Measurements from ENCODE around the gene POLQ.

Gene POLQ

DNA sequence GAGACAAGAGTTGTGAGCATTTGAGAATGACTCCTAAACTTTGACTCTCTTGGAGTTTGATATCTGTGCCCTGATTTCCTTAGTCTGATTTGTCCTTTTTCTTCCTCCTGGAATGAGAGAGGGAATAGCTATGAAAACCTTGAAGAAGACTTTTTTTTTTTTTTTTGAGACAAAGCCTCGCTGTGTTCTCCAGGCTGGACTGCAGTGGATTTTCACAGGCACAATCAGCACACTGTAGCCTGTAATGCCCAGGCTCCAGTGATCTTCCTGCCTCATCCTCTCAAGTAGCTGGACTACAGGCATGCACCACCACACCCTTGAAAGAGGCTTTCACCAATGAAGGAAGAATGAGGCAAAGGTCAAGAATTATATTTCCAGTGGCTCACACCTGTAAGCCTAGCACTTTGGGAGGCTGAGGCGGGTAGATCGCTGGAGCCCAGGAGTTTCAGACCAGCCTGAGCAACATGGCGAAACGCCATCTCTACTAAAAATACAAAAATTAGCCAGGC is 11.7 kb upstream of the POLQ start:
- DNase-seq (ENCODE audit: low read depth, low spot score) = no peak
- H3K4me3 ChIP-seq (ENCODE audit: low read length) = no peak overlapping the region
- no CpG with 5 or more reads among the region's 5 CpGs for WGBS (ENCODE audit: insufficient coverage, insufficient read length)
- no peak overlapping the region for H3K27ac ChIP-seq (ENCODE audit: low read length)
- H3K4me1 ChIP-seq (ENCODE audit: control insufficient read depth, insufficient read depth, low read length) = no peaks in the 10 kb centered on the region
- no peaks in the 10 kb centered on the region for H3K27me3 ChIP-seq (ENCODE audit: control insufficient read depth, insufficient read depth, low read length)
- H3K36me3 ChIP-seq (ENCODE audit: control insufficient read depth, insufficient read depth, low read length) = no peaks in the 10 kb centered on the region
- H3K9me3 ChIP-seq (ENCODE audit: control insufficient read depth, insufficient read depth, low read length) = no peaks in the 10 kb centered on the region

DNA sequence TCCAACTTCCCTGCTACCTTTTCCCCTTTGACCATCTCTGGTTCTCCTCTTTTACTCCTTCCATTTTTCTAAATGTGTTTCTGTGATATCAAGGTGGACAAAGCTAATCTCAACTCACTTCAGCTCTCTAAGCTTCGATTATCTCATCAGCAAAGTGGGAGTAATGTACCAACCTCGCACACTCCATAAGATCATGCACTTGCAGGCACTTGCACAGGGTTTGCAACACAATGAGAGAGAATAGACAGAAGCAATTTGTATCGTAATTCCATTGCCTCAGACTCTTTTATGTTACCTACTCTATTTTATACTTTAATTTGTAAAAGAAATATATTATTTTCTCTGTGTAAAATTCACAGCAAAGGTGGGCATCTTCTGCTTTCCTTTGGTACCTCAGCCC is 7.0 kb upstream of the POLQ start:
- Histone ChIP-seq H3K27ac (ENCODE audit: low read length) (no peak overlapping the region), H3K9me3 (ENCODE audit: control insufficient read depth, insufficient read depth, low read length) (no peaks in the 10 kb centered on the region), H3K27me3 (ENCODE audit: control insufficient read depth, insufficient read depth, low read length) (no peaks in the 10 kb centered on the region), H3K36me3 (ENCODE audit: control insufficient read depth, insufficient read depth, low read length) (no peaks in the 10 kb centered on the region), H3K4me3 (ENCODE audit: low read length) (no peak overlapping the region), H3K4me1 (ENCODE audit: control insufficient read depth, insufficient read depth, low read length) (no peaks in the 10 kb centered on the region)
- no CpG with 5 or more reads among the region's 3 CpGs for WGBS (ENCODE audit: insufficient coverage, insufficient read length)
- DNase-seq (ENCODE audit: low read depth, low spot score) = no peak

DNA sequence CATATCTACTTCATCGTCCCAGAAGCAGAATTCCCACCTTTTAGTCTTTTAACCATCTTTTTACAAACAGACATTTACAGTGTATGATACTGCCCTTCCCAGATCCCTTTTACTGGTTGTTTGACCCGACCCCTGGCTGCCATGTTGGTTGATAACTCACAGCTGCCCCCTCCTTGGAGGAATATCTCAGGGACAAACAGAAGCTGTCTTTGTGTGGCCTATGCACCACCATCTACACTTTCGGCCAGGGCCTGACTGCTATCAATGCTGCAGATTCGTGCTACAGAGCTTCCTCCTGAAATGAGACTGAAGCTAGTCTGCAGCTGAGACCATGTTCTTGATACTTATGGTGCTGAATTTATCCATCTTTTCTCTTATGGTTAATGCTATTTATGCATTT is 6.6 kb upstream of the POLQ start:
- Histone ChIP-seq H3K27ac (ENCODE audit: low read length) (no peak overlapping the region), H3K4me1 (ENCODE audit: control insufficient read depth, insufficient read depth, low read length) (no peaks in the 10 kb centered on the region), H3K27me3 (ENCODE audit: control insufficient read depth, insufficient read depth, low read length) (no peaks in the 10 kb centered on the region), H3K36me3 (ENCODE audit: control insufficient read depth, insufficient read depth, low read length) (no peaks in the 10 kb centered on the region), H3K9me3 (ENCODE audit: control insufficient read depth, insufficient read depth, low read length) (no peaks in the 10 kb centered on the region), H3K4me3 (ENCODE audit: low read length) (no peak overlapping the region)
- DNase-seq (ENCODE audit: low read depth, low spot score) = no peak
- no CpG with 5 or more reads among the region's 4 CpGs for WGBS (ENCODE audit: insufficient coverage, insufficient read length)

DNA sequence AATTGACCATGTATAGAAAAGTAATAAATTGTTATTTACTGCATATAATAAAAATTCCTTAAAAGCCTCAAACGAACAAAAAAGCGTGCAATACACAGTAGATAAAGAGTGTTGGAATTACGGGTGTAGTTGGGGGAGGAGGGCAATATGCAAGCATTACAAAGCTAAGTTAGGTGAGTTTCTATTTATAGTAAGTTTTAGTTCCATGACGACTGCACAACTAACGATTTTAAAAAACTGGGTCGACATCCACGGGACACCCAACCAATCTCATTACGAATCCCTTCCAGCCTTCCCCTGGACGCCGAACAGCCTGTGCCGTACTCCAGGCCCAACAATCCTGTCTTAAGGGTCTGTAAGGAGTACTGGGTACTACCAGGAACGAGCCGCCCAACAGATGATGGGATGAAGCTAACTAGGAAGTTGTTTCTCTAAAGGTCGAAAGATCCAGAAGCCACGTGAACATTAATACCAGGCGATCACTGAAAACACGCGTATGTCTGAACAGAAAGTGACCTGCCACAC is 677 bp downstream of the POLQ start:
- no peaks in the 10 kb centered on the region for H3K9me3 ChIP-seq (ENCODE audit: control insufficient read depth, insufficient read depth, low read length)
- H3K4me1 ChIP-seq (ENCODE audit: control insufficient read depth, insufficient read depth, low read length) = no peaks in the 10 kb centered on the region
- no peak overlapping the region for H3K27ac ChIP-seq (ENCODE audit: low read length)
- no peaks in the 10 kb centered on the region for H3K27me3 ChIP-seq (ENCODE audit: control insufficient read depth, insufficient read depth, low read length)
- peaks cover 3% of the 10 kb centered on the region; the same call in 1 of the 2 replicates for H3K36me3 ChIP-seq (ENCODE audit: control insufficient read depth, insufficient read depth, low read length)
- no CpG with 5 or more reads among the region's 18 CpGs for WGBS (ENCODE audit: insufficient coverage, insufficient read length)
- no peak for DNase-seq (ENCODE audit: low read depth, low spot score)
- peak overlapping the region; percentile 97 for H3K4me3 ChIP-seq (ENCODE audit: low read length)

DNA sequence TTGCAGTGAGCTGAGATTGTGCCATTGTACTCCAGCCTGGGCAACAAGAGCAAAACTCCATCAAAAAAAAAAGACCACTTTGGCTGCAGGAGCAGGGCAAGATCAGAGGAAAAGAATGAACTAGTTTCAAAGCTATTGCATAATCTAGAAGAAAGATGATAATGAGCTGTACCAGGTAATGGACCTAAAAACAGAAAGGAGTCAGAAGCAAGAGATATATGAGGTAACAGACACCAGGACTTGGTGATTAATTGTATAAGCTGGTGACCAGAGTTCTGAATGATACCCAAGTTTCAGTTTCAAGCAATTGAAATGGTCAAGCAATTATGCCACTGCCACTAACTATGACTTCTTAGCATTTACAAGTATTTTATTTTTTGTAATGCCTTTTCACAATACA is 2.9 kb downstream of the POLQ start:
- peaks cover 8% of the 10 kb centered on the region; the same call in 1 of the 2 replicates for H3K36me3 ChIP-seq (ENCODE audit: control insufficient read depth, insufficient read depth, low read length)
- H3K4me1 ChIP-seq (ENCODE audit: control insufficient read depth, insufficient read depth, low read length) = no peaks in the 10 kb centered on the region
- H3K4me3 ChIP-seq (ENCODE audit: low read length) = no peak overlapping the region
- H3K9me3 ChIP-seq (ENCODE audit: control insufficient read depth, insufficient read depth, low read length) = no peaks in the 10 kb centered on the region
- no peaks in the 10 kb centered on the region for H3K27me3 ChIP-seq (ENCODE audit: control insufficient read depth, insufficient read depth, low read length)
- H3K27ac ChIP-seq (ENCODE audit: low read length) = no peak overlapping the region
- no peak for DNase-seq (ENCODE audit: low read depth, low spot score)

DNA sequence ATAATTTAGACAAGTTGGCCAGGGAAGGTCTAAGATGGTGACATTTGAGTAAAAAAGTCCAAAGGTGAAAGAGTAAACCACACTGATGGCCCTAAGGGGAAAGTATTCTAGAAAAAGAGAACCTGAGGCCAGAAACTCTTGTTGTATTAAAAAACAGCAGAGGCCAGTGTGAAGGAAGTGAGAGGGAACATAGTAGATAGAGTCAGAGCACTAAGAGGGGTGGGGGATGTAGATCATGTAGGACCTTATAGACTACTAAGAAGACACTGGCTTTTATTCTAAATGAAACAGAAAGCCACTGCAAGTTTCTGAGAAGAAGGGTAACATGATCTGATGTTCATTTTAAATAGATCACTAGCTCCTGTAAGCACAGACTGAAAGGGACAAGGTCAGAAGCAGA is 14.5 kb downstream of the POLQ start:
- Histone ChIP-seq H3K4me1 (ENCODE audit: control insufficient read depth, insufficient read depth, low read length) (no peaks in the 10 kb centered on the region), H3K27ac (ENCODE audit: low read length) (no peak overlapping the region), H3K36me3 (ENCODE audit: control insufficient read depth, insufficient read depth, low read length) (no peaks in the 10 kb centered on the region; the same call in 1 of the 2 replicates), H3K4me3 (ENCODE audit: low read length) (no peak overlapping the region), H3K9me3 (ENCODE audit: control insufficient read depth, insufficient read depth, low read length) (no peaks in the 10 kb centered on the region), H3K27me3 (ENCODE audit: control insufficient read depth, insufficient read depth, low read length) (no peaks in the 10 kb centered on the region)
- DNase-seq (ENCODE audit: low read depth, low spot score) = no peak

DNA sequence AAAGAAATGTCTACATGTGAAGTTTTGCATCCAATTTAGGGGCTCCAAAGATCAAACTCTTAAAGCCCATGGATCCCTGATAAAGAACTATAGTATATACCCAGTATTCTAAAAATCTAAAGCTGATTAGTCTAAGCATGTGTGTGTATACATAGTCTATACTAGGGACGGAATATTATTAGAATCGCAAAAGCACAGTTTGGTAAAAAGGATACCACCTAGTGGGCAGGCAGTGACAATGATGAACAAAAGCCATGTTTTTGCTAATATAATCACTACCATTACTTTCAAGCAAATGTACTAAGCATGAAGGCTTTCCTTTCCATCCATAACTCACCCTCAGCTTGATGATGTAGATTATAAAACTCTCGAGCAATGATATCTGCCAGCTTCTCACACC is 16.5 kb downstream of the POLQ start:
- H3K27ac ChIP-seq (ENCODE audit: low read length) = no peak overlapping the region
- no peak for DNase-seq (ENCODE audit: low read depth, low spot score)
- no peaks in the 10 kb centered on the region for H3K4me1 ChIP-seq (ENCODE audit: control insufficient read depth, insufficient read depth, low read length)
- H3K36me3 ChIP-seq (ENCODE audit: control insufficient read depth, insufficient read depth, low read length) = no peaks in the 10 kb centered on the region; the same call in 1 of the 2 replicates
- no peaks in the 10 kb centered on the region for H3K27me3 ChIP-seq (ENCODE audit: control insufficient read depth, insufficient read depth, low read length)
- no peaks in the 10 kb centered on the region for H3K9me3 ChIP-seq (ENCODE audit: control insufficient read depth, insufficient read depth, low read length)
- no CpG with 5 or more reads among the region's 3 CpGs for WGBS (ENCODE audit: insufficient coverage, insufficient read length)
- no peak overlapping the region for H3K4me3 ChIP-seq (ENCODE audit: low read length)

DNA sequence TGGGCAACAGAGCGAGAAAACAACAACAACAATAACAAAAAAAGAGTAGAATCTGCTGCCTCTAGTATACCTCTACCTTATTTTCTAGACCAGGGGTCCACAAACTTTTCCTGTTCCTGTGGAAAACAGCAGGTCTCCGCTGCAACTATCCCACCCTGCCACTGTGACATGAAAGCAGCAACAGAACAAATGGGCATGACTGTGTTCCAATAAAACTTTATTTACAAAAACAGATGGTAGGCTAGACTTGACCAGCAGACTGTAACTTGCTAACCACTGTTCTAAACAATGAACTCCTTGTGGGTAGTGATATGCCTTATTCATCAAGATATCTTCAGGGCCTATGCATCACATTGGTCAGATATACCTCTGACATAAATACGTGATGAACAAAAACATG is 25.3 kb downstream of the POLQ start:
- Histone ChIP-seq H3K4me1 (ENCODE audit: control insufficient read depth, insufficient read depth, low read length) (no peaks in the 10 kb centered on the region), H3K36me3 (ENCODE audit: control insufficient read depth, insufficient read depth, low read length) (peaks cover 3% of the 10 kb centered on the region; the same call in 1 of the 2 replicates), H3K27me3 (ENCODE audit: control insufficient read depth, insufficient read depth, low read length) (no peaks in the 10 kb centered on the region), H3K4me3 (ENCODE audit: low read length) (no peak overlapping the region), H3K9me3 (ENCODE audit: control insufficient read depth, insufficient read depth, low read length) (no peaks in the 10 kb centered on the region), H3K27ac (ENCODE audit: low read length) (no peak overlapping the region)
- WGBS (ENCODE audit: insufficient coverage, insufficient read length) = no CpG with 5 or more reads among the region's 3 CpGs
- DNase-seq (ENCODE audit: low read depth, low spot score) = no peak

DNA sequence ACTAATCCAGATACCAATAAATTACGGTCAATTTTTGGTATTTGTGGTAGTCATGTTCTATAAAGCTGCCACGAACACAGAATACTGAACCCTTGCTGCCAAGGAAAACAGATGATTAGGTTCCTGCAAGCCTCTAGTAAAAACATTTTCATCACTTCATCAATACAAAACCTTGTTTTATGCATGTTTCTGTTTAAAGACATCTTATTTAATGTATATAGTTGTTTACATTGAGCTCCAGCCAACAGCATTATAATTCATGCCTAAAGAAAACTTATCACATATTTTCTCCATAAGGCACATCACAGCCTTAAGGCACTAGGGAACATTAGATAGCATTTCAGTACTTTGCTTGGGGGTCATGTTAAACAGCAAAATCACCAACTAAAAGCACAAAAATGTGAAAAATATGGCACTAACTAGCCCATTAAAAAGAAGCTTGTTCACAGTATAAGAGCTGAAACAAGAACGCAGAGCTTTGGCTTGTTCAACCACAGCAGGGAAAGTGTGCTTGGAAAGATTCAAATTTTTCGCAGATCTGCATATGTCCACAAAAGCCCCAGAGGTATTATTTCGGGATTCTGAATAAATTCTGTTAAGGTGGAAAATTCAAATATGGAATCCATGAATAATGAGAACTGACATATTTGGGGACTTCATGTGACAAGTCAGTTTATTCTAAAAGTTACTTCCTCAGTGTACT is 27.7 kb downstream of the POLQ start:
- H3K4me3 ChIP-seq (ENCODE audit: low read length) = no peak overlapping the region
- no peak for DNase-seq (ENCODE audit: low read depth, low spot score)
- H3K4me1 ChIP-seq (ENCODE audit: control insufficient read depth, insufficient read depth, low read length) = no peaks in the 10 kb centered on the region; the same call in 1 of the 2 replicates
- no CpG with 5 or more reads among the region's 5 CpGs for WGBS (ENCODE audit: insufficient coverage, insufficient read length)
- H3K9me3 ChIP-seq (ENCODE audit: control insufficient read depth, insufficient read depth, low read length) = no peaks in the 10 kb centered on the region
- H3K36me3 ChIP-seq (ENCODE audit: control insufficient read depth, insufficient read depth, low read length) = 0 out of 2 replicates have a peak, but pooled peaks cover 3% of the 10 kb centered on the region
- H3K27me3 ChIP-seq (ENCODE audit: control insufficient read depth, insufficient read depth, low read length) = no peaks in the 10 kb centered on the region
- no peak overlapping the region for H3K27ac ChIP-seq (ENCODE audit: low read length)

DNA sequence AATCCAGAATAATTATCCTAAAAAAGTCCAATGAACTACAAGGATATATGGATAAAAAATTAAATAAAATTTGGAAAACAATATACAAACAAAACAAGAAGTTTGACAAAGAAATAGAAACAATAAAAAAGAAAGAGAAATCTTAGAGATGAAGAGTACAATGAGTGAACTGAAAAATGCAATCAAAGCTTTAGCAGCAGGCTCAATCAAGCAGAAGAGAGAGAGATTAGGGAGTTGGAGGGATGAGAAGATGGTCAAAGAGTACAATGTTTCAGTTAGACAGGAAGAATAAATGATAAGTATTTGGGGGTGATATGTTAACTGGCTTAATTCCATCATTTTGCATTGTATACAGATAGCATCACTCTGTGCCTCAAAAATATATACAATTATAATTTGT is 29.9 kb downstream of the POLQ start:
- H3K36me3 ChIP-seq (ENCODE audit: control insufficient read depth, insufficient read depth, low read length) = no peaks in the 10 kb centered on the region
- H3K4me1 ChIP-seq (ENCODE audit: control insufficient read depth, insufficient read depth, low read length) = no peaks in the 10 kb centered on the region; the same call in 1 of the 2 replicates
- H3K9me3 ChIP-seq (ENCODE audit: control insufficient read depth, insufficient read depth, low read length) = no peaks in the 10 kb centered on the region
- no peak overlapping the region for H3K27ac ChIP-seq (ENCODE audit: low read length)
- H3K27me3 ChIP-seq (ENCODE audit: control insufficient read depth, insufficient read depth, low read length) = no peaks in the 10 kb centered on the region
- H3K4me3 ChIP-seq (ENCODE audit: low read length) = no peak overlapping the region
- no peak for DNase-seq (ENCODE audit: low read depth, low spot score)

DNA sequence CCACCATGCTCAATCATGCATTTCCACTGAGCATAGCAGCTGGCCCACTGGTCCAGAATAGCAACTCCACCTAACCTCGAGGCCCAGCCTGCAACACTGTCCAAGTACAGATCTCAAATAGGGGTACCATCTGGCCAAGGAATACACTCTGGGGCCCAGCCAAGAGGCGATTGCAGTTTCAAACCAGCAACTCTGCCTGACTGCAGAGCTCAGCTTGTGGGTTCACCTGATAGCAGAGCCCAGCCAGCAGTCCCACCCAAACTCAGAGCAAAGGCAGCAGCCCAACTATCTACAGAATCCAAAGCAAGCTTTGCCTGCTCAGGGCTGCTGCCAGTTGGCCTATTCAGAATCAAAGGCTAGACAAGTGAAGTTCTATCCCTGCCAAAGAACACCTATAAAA is 30.5 kb downstream of the POLQ start:
- Histone ChIP-seq H3K27ac (ENCODE audit: low read length) (no peak overlapping the region), H3K36me3 (ENCODE audit: control insufficient read depth, insufficient read depth, low read length) (no peaks in the 10 kb centered on the region), H3K9me3 (ENCODE audit: control insufficient read depth, insufficient read depth, low read length) (no peaks in the 10 kb centered on the region), H3K4me3 (ENCODE audit: low read length) (no peak overlapping the region), H3K27me3 (ENCODE audit: control insufficient read depth, insufficient read depth, low read length) (no peaks in the 10 kb centered on the region), H3K4me1 (ENCODE audit: control insufficient read depth, insufficient read depth, low read length) (no peaks in the 10 kb centered on the region; the same call in 1 of the 2 replicates)
- WGBS (ENCODE audit: insufficient coverage, insufficient read length) = no CpG with 5 or more reads among the region's 2 CpGs
- DNase-seq (ENCODE audit: low read depth, low spot score) = no peak

Measured in iPS DF 6.9 (cell line).